ENCODE measurements around the gene PPP4R4.

The PPP4R4 gene

GRCh38 chr14:94298130-94298529 lies 124.0 kb downstream of the PPP4R4 start:
- TF ChIP-seq CTCF (IDR thresholded peaks at IDR 0.05; ENCODE audit: low read depth, low read length): no peak
- DNase-seq (ENCODE audit: low read depth, low spot score): no peak
- in situ Hi-C loops (cut with HindIII; ENCODE audit: low sequenced_read_pairs): no loop called here
- no peak overlapping the region for H3K4me3 ChIP-seq (ENCODE audit: low read depth, low read length)

- no peak for TF ChIP-seq CTCF (IDR thresholded peaks at IDR 0.05; ENCODE audit: low read depth, low read length)
- in situ Hi-C loops (cut with HindIII; ENCODE audit: low sequenced_read_pairs): no loop called here
- H3K4me3 ChIP-seq (ENCODE audit: low read depth, low read length): no peak overlapping the region
- no peak for DNase-seq (ENCODE audit: low read depth, low spot score)
These were observed 129.0 kb downstream of the PPP4R4 start for GRCh38 chr14:94303111-94303510.

- no peak overlapping the region for H3K4me3 ChIP-seq (ENCODE audit: low read depth, low read length)
- DNase-seq (ENCODE audit: low read depth, low spot score): no peak
- no peak for TF ChIP-seq CTCF (IDR thresholded peaks at IDR 0.05; ENCODE audit: low read depth, low read length)
- in situ Hi-C loops (cut with HindIII; ENCODE audit: low sequenced_read_pairs): no loop called here
These were observed 130.1 kb downstream of the PPP4R4 start for GRCh38 chr14:94304243-94304642.

- H3K4me3 ChIP-seq (ENCODE audit: low read depth, low read length): no peak overlapping the region
- no peak for DNase-seq (ENCODE audit: low read depth, low spot score)
- in situ Hi-C loops (cut with HindIII; ENCODE audit: low sequenced_read_pairs): no loop called here
- TF ChIP-seq CTCF (IDR thresholded peaks at IDR 0.05; ENCODE audit: low read depth, low read length): no peak
These were observed 131.5 kb downstream of the PPP4R4 start for GRCh38 chr14:94305620-94306019.

GRCh38 chr14:94306047-94306978 lies 132.2 kb downstream of the PPP4R4 start:
- no peak for TF ChIP-seq CTCF (IDR thresholded peaks at IDR 0.05; ENCODE audit: low read depth, low read length)
- in situ Hi-C loops (cut with HindIII; ENCODE audit: low sequenced_read_pairs): no loop called here
- no peak for DNase-seq (ENCODE audit: low read depth, low spot score)
- no peak overlapping the region for H3K4me3 ChIP-seq (ENCODE audit: low read depth, low read length)

- H3K4me3 ChIP-seq (ENCODE audit: low read depth, low read length): no peak overlapping the region
- DNase-seq (ENCODE audit: low read depth, low spot score): no peak
- TF ChIP-seq CTCF (IDR thresholded peaks at IDR 0.05; ENCODE audit: low read depth, low read length): peak; percentile 20
- in situ Hi-C loops (cut with HindIII; ENCODE audit: low sequenced_read_pairs): no loop called here
These were observed 133.4 kb downstream of the PPP4R4 start for GRCh38 chr14:94307410-94307992.
